Breast epithelium (tissue), 4 donors: ENCODE data around the gene ERF. TPM values are rescaled to one million over a fixed set of nuclear protein-coding genes. Genes with fewer than 3 reads are reported as not detected.

Source experiments
- DNase-seq, 2 donors: peaks; one replicate each; pipeline ENCODE4 v3.0.0-alpha.2; 2019; ENCODE audit warnings: low spot score in 2 of 2
- H3K27ac ChIP-seq, 2 donors: fragments of 200-600 bp; sonication (generic) in 1 of 2; one replicate each; pipeline ENCODE4 v1.5.1; 2016 to 2019; ENCODE audit warnings: mild to moderate bottlenecking in 1 of 2
- H3K27me3 ChIP-seq, 2 donors: fragments of 200-600 bp; sonication (generic) in 1 of 2; one replicate each; pipeline versions ENCODE4 v1.5.1 to v1.6.0; 2017 to 2019; ENCODE audit warnings: control low read depth in 1 of 2, mild to moderate bottlenecking in 1 of 2
- H3K36me3 ChIP-seq: fragments of 200-600 bp; one replicate; pipeline ENCODE4 v1.5.1; 2019
- H3K4me1 ChIP-seq, 2 donors: fragments of 200-600 bp; sonication (generic); one replicate each; pipeline ENCODE4 v1.5.1; 2016 to 2019; ENCODE audit warnings: control low read depth in 1 of 2
- H3K4me3 ChIP-seq, 3 donors: fragments of 200-600 bp; sonication (generic); 1 replicate in 2 of 3; 2 replicates in 1 of 3; pipeline ENCODE4 v1.5.1; 2016 to 2019; ENCODE audit warnings: mild to moderate bottlenecking in 3 of 3, moderate library complexity in 2 of 3
- H3K9me3 ChIP-seq, 2 donors: fragments of 200-600 bp; sonication (generic) in 1 of 2; one replicate each; pipeline ENCODE4 v1.5.1; 2016 to 2019; ENCODE audit warnings: control low read depth in 1 of 2
- CTCF ChIP-seq, 3 donors: fragments of 450-650 bp; IDR thresholded peaks; one replicate each; pipeline ENCODE4 v1.5.1; 2016 to 2017; ENCODE audit warnings: antibody characterized with exemption in 3 of 3, mild to moderate bottlenecking in 3 of 3, moderate library complexity in 3 of 3
- POLR2A ChIP-seq: fragments of 450-650 bp; IDR thresholded peaks from one replicate; pipeline ENCODE4 v1.6.1; 2016; ENCODE audit warnings: antibody characterized with exemption, mild to moderate bottlenecking, moderate library complexity
- POLR2AphosphoS5 ChIP-seq, 3 donors: sonication (generic); formaldehyde crosslinking; IDR thresholded peaks; one replicate each; pipeline ENCODE4 v1.6.1; 2017; ENCODE audit warnings: antibody characterized with exemption in 3 of 3
- intact Hi-C: fragments of 100-400 bp; cut with DNase I; formaldehyde crosslinking; loops from one replicate; pipeline ENCODE4 v1.15.1; 2023; ENCODE audit warnings: low total_unique reads
- total RNA-seq, 3 donors: library from RNA; depleted of rRNA; stranded (reverse); fragments of >200 nt; gene quantifications; one replicate each; pipeline ENCODE4 v1.1.0, GENCODE V29; 2016

Gene ERF
- total RNA-seq, 3 donors from 2014 or later = 11.4 to 38.6 (median 24.3) TPM

GRCh38 chr19:42242069-42242511, 12.8 kb downstream of the ERF start:
- no peaks in the 10 kb centered on the region for H3K36me3 ChIP-seq
- no peaks in the 10 kb centered on the region for H3K9me3 ChIP-seq
- peak overlapping the region; percentile 88 to 92 (median 89) for H3K4me3 ChIP-seq
- H3K27me3 ChIP-seq = no peaks in the 10 kb centered on the region
- H3K4me1 ChIP-seq = peaks cover 2 to 9% of the 10 kb centered on the region in 2 donors
- H3K27ac ChIP-seq = peak overlapping the region; percentile 97 to 100
- DNase-seq = no peak
- TF ChIP-seq POLR2A = no peak
- TF ChIP-seq CTCF (IDR thresholded peaks at IDR 0.05) = no peak
- no peak for TF ChIP-seq POLR2AphosphoS5 (IDR thresholded peaks at IDR 0.05)
- intact Hi-C loops = no loop called here

- intact Hi-C loops = no loop called here
- Histone ChIP-seq H3K4me1 (peaks cover 2 to 9% of the 10 kb centered on the region in 2 donors), H3K27me3 (no peaks in the 10 kb centered on the region), H3K27ac (peak overlapping the region in 1 of 2 donors; percentile 100), H3K4me3 (peak overlapping the region; percentile 88 to 92 (median 89)), H3K36me3 (peaks cover 4% of the 10 kb centered on the region), H3K9me3 (no peaks in the 10 kb centered on the region)
- TF ChIP-seq CTCF (IDR thresholded peaks at IDR 0.05) (no peak), POLR2AphosphoS5 (IDR thresholded peaks at IDR 0.05) (no peak), POLR2A (no peak)
- DNase-seq = no peak
Observed at GRCh38 chr19:42241279-42241678, 13.6 kb downstream of the ERF start.

GRCh38 chr19:42239544-42240220, 15.2 kb downstream of the ERF start:
- H3K27me3 ChIP-seq = no peaks in the 10 kb centered on the region
- H3K27ac ChIP-seq = no peak overlapping the region
- H3K36me3 ChIP-seq = peaks cover 10% of the 10 kb centered on the region
- no peak for DNase-seq
- no peaks in the 10 kb centered on the region for H3K9me3 ChIP-seq
- peaks cover 2 to 9% of the 10 kb centered on the region in 2 donors for H3K4me1 ChIP-seq
- intact Hi-C loops = no loop called here
- TF ChIP-seq POLR2AphosphoS5 (IDR thresholded peaks at IDR 0.05) = no peak
- no peak for TF ChIP-seq CTCF (IDR thresholded peaks at IDR 0.05)
- TF ChIP-seq POLR2A = no peak
- H3K4me3 ChIP-seq = no peak overlapping the region

- no peak for DNase-seq
- H3K36me3 ChIP-seq = peaks cover 10% of the 10 kb centered on the region
- no peak for TF ChIP-seq CTCF (IDR thresholded peaks at IDR 0.05)
- no peak for TF ChIP-seq POLR2AphosphoS5 (IDR thresholded peaks at IDR 0.05)
- no peak for TF ChIP-seq POLR2A
- no peaks in the 10 kb centered on the region for H3K4me1 ChIP-seq
- no peak overlapping the region for H3K4me3 ChIP-seq
- no peak overlapping the region for H3K27ac ChIP-seq
- no peaks in the 10 kb centered on the region for H3K9me3 ChIP-seq
- no peaks in the 10 kb centered on the region for H3K27me3 ChIP-seq
- intact Hi-C loops = no loop called here
Observed at GRCh38 chr19:42235181-42235580, 19.7 kb downstream of the ERF start.

GRCh38 chr19:42234364-42234763, 20.6 kb downstream of the ERF start:
- TF ChIP-seq POLR2A = no peak
- no peak for TF ChIP-seq CTCF (IDR thresholded peaks at IDR 0.05)
- TF ChIP-seq POLR2AphosphoS5 (IDR thresholded peaks at IDR 0.05) = no peak
- H3K9me3 ChIP-seq = no peaks in the 10 kb centered on the region
- H3K27me3 ChIP-seq = no peaks in the 10 kb centered on the region
- peaks cover 10% of the 10 kb centered on the region for H3K36me3 ChIP-seq
- no peak overlapping the region for H3K4me3 ChIP-seq
- no peaks in the 10 kb centered on the region for H3K4me1 ChIP-seq
- intact Hi-C loops = no loop called here
- no peak overlapping the region for H3K27ac ChIP-seq
- DNase-seq = no peak
